ENCODE measurements around the gene PRSS36.
A peak's percentile ranks its signal among the peaks of the same experiment; 100 is the strongest.
"Not testable (repeated sequence)": the region's sequence is repeated elsewhere in the genome, so short reads cannot be mapped to it uniquely, and the experiment has no call there.

The PRSS36 gene

DNA sequence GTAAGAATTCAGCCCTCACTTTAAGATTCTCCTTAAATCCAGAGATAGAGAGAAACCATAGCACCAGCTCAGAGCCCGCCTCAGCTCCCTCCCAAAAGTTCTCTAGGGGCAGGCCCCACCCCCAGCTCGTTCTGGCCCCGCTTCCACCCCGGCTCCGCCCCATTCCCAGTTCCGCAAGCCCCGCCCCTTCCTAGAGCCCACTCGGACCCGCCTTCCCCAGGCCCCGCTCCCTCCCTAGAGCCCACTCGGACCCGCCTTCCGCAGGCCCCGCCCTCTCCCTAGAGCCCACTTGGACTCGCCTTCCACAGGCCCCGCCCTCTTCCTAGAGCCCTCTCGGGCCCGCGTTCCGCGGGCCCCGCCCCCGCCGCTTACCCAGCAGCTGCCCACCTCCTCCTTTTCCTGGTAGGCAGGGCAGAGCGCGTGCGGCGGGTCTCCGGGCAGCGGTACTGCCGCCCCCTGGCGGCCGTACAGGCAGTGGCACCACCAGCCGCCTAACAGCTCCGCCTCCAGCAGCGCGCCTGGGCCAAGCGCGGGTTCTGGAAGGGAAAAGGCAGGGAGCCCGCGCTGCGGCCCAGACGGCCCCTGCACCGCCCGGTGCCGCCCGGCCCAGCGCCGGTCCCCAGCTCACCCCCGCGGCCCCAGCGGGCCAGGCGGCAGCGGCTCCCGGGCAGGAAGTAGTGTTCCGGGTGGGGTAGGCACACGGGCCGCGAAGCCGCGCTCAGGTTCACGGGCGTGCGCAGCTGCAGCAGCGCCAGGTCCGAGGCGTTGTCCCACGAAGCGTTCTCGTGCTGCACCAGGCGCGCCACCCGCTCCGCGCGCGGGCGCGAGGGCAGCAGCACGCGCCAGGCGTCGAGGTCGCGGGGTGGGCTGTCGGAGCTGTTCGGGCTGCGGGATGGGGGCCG is 7.5 kb downstream of the PRSS36 start (continued):
- TF ChIP-seq, protein P1, sequence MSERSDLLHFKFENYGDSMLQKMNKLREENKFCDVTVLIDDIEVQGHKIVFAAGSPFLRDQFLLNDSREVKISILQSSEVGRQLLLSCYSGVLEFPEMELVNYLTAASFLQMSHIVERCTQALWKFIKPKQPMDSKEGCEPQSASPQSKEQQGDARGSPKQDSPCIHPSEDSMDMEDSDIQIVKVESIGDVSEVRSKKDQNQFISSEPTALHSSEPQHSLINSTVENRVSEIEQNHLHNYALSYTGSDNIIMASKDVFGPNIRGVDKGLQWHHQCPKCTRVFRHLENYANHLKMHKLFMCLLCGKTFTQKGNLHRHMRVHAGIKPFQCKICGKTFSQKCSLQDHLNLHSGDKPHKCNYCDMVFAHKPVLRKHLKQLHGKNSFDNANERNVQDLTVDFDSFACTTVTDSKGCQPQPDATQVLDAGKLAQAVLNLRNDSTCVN (tag by site-specific recombination; optimal IDR thresholded peaks at IDR 0.05) = peak; percentile 94
- peak; percentile 10; the same call in 1 of the 2 replicates for TF ChIP-seq ZIC2 (tag by site-specific recombination; IDR thresholded peaks at IDR 0.05)

DNA sequence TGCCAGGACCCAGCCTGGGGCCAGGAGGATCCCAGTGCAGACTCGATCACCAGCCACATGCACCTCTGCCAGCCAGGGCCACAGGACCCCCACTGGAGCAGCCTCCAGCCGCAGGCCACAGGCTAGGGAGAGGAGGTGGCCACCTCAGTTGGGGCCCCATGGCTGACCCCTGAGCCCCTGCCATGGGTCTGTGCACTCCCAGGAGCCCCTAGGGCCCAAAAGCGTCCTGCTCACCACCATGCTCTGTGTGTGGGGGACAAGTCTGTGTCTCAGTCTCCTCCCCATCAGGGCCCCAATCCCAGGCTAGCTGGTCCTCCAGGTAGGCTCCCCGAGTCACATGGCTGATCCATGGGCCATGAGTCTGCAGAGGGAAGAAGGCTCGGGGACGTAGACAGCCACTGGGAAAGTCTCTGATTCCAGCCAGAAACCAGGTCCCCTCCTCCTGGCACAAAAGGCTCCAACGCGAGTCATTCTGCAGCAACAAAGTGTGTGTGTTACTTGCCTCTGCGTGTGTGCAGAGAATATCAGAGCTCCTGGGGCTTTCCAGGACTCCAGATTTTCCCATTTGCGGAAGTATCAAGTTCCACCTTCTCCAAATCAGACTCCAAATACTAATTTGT is 8.3 kb downstream of the PRSS36 start:
- ChIA-PET CTCF (interaction anchor here (0.6 to 3.0 kb wide), 39 partner anchors 8 to 731 kb away, joined by 3 to 24 read pairs (median 4); partner anchors contain the start of genes FUS, KAT8, PRSS36 and ZNF646), POLR2A (interaction anchor here (0.6 to 4.8 kb wide), 32 partner anchors 9 to 871 kb away, joined by 3 to 107 read pairs (median 5); partner anchors contain the start of genes ARMC5, BCKDK, FUS and HSD3B7)
- H3K4me1 ChIP-seq (ENCODE audit: control insufficient read depth, insufficient read depth, low read length) = no peaks in the 10 kb centered on the region; the same call in 1 of the 2 replicates
- no peak overlapping the region for H3K4me3 ChIP-seq (ENCODE audit: low read depth, low read length)
- H3K36me3 ChIP-seq (ENCODE audit: control insufficient read depth in 2 of 2, insufficient read depth in 1 of 2, low read length in 2 of 2) = no peaks in the 10 kb centered on the region
- H3K27ac ChIP-seq (ENCODE audit: extremely low read depth, low read depth, low read length) = peak overlapping the region; percentile 25; the same call in 1 of the 2 replicates
- H3K9me3 ChIP-seq (ENCODE audit: control insufficient read depth, insufficient read depth, low read depth, low read length) = no peaks in the 10 kb centered on the region
- TF ChIP-seq ZNF473 (tag by site-specific recombination; IDR thresholded peaks at IDR 0.05) = no peak
- TF ChIP-seq ZNF394 (tag by site-specific recombination; IDR thresholded peaks at IDR 0.05; ENCODE audit: borderline replicate concordance) = no peak
- TF ChIP-seq ZNF335 (tag by site-specific recombination; conservative IDR thresholded peaks at IDR 0.05) = peak; percentile 42
- TF ChIP-seq ZFP3 (tag by site-specific recombination; IDR thresholded peaks at IDR 0.05; ENCODE audit: low read depth) = no peak
- no peak for TF ChIP-seq ZBTB20 (tag by site-specific recombination; IDR thresholded peaks at IDR 0.05)
- TF ChIP-seq ZNF791 (tag by site-specific recombination; IDR thresholded peaks at IDR 0.05) = no peak
- TF ChIP-seq GLIS2 (tag by site-specific recombination; IDR thresholded peaks at IDR 0.05) = 0 out of 2 replicates have a peak, but pooled peaks have one; percentile 31
- TF ChIP-seq ZNF311 (tag by site-specific recombination; IDR thresholded peaks at IDR 0.05; ENCODE audit: borderline replicate concordance) = no peak
- peak; percentile 39; the same call in 1 of the 2 replicates for TF ChIP-seq GLIS1 (tag by site-specific recombination; IDR thresholded peaks at IDR 0.05)
- 0 out of 2 replicates have a peak, but pooled peaks have one; percentile 13 for TF ChIP-seq ZNF341 (tag by site-specific recombination; IDR thresholded peaks at IDR 0.05; ENCODE audit: low read depth)

DNA sequence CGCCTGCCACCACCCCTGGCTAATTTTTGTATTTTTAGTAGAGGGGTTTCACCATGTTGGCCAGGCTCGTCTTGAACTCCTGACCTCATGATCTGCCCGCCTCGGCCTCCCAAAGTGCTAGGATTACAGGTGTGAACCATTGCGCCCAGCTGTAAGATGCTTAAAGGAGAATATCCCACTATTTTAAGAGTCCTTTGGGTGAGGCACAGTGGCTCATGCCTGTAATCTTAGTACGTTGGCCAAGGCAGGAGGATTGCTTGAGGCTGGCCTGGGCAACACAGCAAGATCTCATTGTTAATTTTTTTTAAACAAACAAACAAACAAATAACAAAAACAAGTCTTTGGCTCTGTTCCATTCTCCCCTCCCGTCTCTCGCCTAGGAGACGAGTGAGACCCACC is 8.8 kb downstream of the PRSS36 start:
- not testable (repeated sequence) for H3K4me1 ChIP-seq (ENCODE audit: control insufficient read depth, insufficient read depth, low read length); H3K36me3 ChIP-seq (ENCODE audit: control insufficient read depth in 2 of 2, insufficient read depth in 1 of 2, low read length in 2 of 2); H3K9me3 ChIP-seq (ENCODE audit: control insufficient read depth, insufficient read depth, low read depth, low read length); H3K4me3 ChIP-seq (ENCODE audit: low read depth, low read length)
- CTCF ChIA-PET = interaction anchor here (0.8 to 3.0 kb wide), 7 partner anchors 14 to 242 kb away, joined by 3 to 20 read pairs (median 5); partner anchors contain the start of genes BCKDK, ZNF646 and ZNF668
- peak overlapping the region; percentile 25; the same call in 1 of the 2 replicates for H3K27ac ChIP-seq (ENCODE audit: extremely low read depth, low read depth, low read length)
- POLR2A ChIA-PET = interaction anchor here (3.0 to 4.8 kb wide), 2 partner anchors 24 to 38 kb away, joined by 104 to 107 read pairs; partner anchors contain the start of genes FUS and KAT8
- TF ChIP-seq, protein P2, sequence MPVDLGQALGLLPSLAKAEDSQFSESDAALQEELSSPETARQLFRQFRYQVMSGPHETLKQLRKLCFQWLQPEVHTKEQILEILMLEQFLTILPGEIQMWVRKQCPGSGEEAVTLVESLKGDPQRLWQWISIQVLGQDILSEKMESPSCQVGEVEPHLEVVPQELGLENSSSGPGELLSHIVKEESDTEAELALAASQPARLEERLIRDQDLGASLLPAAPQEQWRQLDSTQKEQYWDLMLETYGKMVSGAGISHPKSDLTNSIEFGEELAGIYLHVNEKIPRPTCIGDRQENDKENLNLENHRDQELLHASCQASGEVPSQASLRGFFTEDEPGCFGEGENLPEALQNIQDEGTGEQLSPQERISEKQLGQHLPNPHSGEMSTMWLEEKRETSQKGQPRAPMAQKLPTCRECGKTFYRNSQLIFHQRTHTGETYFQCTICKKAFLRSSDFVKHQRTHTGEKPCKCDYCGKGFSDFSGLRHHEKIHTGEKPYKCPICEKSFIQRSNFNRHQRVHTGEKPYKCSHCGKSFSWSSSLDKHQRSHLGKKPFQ (tag by site-specific recombination; IDR thresholded peaks at IDR 0.05) = 0 out of 2 replicates have a peak, but pooled peaks have one; percentile 49
